NCI-H2107 treated with DMSO at 0.1 percent for 48 hours (cell line): ENCODE results near the gene REN.

Experiments
- DNase-seq: peaks from one replicate; lab custom pipeline; 2025; ENCODE audit not compliant: unreplicated experiment; lab: John Stamatoyannopoulos, UW

The REN gene

GRCh38 chr1:204166219-204166618, at the start of gene REN:
REN (minus strand) TSS chr1:204166337; CDS start chr1:204166293, 44 bp downstream.
- DNase-seq: no peak

DNA sequence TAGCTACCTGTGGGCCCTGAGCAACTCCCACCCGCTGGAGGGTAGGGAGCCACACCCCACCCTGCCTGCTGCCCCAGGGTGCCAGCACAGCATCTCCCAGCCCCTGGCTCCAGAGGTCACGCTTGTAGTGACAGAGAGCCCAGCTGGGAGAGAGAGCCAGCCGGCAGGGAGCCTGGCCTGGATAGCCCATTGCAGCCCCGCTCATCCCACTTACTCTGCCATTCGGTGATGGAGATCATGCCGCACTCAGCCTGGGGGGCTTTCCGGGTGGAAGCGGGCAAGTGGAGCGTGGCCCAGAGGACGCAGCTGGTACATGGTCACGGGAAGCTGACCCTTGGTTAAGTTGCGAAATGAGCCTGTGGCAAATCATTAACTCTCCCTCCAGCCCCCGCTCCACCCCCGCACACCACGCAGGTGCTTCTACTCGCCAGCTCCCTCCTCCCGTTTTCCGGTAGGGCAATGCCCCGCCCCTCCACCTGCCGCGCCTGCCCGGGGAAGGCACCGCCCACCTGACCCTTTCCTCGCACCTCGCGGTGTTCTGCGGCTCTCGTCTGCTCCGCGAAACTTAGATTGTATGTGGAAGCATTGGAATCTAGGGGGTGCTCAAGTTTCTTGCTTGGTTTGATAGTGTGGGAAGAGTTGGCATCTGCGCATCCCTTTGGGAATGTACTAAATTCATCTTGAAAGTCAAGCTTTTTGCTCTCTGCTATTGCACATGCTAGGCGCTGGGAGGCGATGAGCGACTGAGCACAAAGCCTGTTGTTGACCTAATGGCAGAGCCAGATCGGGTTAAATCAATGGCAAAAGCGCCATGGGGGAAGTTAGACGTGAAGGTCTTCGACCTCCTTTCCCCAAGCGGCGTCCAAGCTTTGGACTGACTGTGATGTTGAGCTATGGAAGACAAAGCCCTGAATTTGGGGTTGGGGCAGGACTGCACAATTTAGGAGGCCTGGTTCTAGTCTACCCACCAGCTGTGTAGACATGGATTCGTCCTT, 47.8 kb upstream of the REN start, which contains the start of gene GOLT1A:
Gene GOLT1A, minus strand, starts transcription at position 321 of the 995 bp plus-strand sequence. Its CDS starts 82 bp downstream, at position 239.
- no peak for DNase-seq

DNA sequence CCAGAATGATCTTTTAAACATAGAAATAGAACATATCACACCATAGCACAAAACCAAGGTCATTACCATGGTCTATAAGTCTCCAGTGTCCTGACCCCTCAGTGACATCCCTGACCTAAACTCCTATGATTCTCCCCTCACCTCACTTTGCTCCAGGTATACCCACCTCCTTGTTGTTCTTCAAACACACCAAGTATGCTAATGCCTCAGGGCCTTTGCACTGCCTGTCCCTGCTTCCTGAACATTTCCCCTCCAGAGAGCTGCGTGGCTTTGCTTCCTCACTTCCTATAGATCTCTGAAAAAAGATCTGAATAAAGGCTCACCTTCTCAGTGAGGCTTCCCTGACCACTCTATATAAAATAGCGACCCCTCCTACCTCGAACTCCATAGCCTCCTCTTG, 46.6 kb upstream of the REN start:
- DNase-seq: no peak

GRCh38 chr1:204211046-204211445, 44.9 kb upstream of the REN start:
- no peak for DNase-seq

- peak; percentile 18 for DNase-seq
These were observed 41.0 kb upstream of the REN start for GRCh38 chr1:204207136-204207616.

- no peak for DNase-seq
These were observed 40.0 kb upstream of the REN start for GRCh38 chr1:204206121-204206520.

DNA sequence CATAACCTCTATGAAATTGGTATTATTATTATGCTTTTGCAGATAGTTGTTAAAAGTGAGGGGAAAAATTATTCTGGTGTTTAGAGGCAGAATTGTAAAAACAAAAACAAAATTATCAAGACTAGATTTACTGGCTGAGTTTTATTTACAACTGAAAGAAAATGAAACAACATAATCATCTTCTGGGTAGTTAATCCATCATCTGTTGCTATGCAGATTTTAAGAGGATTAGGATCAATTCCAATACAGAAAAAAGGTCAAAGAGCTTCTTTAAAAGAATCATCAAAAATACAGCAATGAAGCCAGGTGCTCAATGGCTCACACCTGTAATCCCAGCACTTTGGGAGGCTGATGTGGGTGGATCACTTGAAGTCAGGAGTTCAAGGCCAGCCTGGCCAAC, 39.3 kb upstream of the REN start:
- no peak for DNase-seq

DNA sequence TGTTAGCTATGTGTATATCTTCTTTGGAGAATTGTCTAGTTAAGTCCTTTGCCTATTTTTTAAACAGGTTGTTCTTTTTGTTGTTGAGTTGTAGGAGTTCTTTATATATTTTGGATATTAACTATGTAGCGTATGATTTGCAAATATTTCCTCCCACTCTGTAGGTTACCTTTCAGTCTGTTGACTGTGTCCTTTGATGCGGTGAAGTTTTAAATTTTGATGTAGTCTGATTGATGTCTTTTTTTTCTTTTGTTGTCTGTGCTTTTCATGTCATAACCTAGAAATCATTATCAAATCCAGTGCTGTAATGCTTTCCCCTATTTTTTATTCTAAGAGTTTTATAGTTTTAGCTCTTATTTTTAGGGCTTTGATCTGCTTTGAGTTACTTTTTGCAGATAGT, 38.8 kb upstream of the REN start:
- DNase-seq: no peak

DNA sequence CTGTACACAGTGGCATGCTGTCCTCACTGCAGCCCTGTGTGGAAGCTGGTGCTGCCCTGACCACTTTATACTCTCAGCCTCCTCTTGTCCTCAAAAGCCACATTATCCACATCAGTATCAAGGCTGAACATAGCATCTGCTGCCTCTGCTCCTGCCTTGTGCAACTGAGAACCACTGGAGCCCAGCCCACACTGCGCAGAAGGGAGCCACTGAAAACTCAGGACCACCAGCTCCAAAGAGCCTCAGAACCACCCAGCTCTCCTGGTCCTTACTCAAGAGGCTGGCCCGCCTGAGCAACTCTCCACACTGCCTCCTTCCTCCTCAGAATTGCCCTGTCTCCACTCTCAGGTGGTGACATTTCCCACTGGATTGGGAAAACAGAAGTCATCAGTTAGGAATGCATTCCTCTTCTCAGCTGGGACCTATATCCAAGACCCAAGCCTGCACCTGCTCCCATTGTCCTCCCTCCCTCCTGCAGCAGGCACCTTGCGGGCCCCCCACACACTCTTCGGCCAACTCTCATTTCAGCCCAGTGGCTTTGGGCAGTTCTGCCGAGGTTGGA, 37.1 kb upstream of the REN start:
- DNase-seq: no peak

- DNase-seq: no peak
These were observed 36.3 kb upstream of the REN start for GRCh38 chr1:204202481-204202880.

DNA sequence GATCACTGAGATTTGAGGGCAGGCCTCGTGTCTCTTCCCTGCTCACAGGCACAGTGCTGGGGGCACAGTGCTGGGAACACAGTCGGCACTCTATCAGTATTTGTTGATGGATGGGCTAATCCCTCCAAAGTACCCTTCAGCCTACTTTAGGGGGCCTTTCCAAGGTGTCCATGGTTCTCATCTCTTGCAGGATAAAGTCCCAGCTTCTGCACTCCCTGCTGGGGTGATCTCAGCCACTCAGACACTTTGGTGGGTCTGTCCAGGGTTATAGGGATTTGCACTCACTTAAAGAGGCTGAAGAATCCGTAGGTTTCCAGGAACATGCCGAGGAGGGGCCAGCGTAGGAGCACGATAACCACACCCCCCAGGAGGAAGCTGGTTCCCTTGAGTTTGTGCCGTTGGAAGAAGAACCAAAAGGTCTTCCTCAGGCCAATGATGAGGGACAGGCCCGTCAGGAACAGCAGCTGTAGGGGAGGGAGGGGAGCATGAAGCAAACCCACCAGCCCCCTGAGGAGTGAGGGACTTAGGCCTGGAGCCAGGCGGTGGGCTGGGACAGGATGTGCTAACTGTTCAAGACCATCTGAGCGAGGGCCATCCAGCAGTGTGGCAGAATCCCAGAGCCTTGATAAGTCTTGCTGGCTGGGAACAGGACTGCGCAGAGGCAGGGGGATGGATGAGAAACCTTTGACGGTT, 35.4 kb upstream of the REN start:
- no peak for DNase-seq

DNA sequence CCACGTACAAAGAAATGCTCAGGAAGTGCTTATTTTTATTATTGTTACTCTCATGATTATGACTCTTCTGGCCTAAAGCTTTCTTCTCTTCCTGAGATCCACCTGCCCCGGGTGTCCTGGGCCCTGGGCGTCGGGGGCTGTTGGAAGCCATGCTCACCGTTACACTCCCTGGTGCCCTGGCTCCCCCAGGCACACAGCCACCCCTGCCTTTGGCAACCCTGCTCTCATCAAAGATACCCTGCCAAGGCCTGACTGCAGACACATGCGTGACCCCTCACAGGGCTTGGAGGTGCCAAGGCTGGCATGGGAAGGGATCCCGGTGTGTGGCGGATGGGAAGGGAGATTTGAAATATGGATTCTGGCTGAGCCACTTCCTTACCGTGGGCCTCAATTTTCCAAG, 33.4 kb upstream of the REN start:
- DNase-seq: no peak

DNA sequence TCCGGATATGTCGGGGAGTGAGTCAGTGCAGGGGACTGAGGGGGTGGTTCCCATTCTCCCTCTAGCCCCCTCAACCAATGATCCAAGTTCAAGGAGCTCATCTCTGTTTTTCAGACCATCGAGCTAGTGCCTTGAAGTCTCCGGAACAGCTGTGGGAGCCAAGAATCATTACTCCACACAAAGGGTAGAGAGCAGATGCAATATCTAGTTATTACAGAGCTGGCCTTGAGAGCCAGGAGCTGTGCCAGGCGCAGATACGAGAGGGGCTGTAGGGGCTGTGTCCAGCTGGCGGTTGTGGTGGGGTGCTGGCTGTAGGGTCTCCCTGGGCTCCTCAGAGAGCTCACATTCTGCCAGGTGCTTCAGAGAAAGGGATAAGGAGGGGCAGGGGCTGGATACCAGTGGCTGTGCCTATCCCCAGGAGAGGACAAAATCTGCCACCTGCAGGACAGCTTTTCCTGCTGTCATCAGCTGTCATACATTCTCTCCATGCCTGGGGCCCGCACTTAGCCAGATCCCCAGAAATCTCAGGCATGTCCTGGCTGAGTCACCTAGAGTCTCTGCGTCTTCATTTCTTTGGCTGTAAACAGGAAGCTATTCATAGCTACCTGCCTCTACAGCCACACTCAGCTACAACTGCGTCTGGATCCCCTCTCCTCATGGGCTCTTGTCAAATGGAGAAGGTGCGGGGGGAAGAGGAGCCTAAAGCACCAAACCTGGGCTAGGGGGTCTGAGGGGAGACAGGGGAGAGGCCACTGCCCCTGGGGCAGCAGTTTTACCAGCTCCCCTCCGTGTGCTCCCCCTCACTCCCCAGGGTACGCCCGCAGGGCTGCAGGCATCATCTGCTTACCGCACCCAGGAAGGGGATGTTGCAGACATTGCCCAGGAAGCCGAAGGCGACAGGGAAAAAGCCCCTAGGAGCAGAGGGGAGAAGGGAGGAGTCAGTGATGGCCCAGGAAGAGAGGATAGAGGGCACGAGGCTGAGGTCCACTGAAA, 32.5 kb upstream of the REN start:
- peak; percentile 19 for DNase-seq

GRCh38 chr1:204197068-204197467, 30.9 kb upstream of the REN start:
- no peak for DNase-seq

GRCh38 chr1:204196068-204196795, 30.1 kb upstream of the REN start, which contains the start of gene KISS1:
KISS1 (minus strand) TSS chr1:204196491; CDS start chr1:204192876, 3,615 bp downstream.
- no peak for DNase-seq

DNA sequence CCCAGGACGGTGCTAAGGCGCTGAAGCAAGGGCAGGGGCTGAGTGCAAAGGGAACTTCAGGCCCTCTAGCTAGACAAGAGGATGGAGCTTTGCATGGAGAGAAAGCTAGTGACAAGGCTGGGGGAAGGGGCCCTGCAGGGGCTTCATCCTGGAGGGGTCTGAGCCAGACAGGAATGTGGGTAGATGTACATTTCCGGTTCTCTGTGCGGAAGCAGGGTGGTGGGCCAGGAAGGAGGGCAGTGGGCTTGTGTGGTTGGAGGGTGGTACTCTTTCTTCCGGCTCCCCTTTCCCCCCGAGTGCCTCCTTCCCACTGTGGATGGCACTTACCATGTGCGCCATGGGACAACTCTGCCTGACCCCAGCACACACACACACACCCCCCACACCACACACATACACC, 28.6 kb upstream of the REN start:
- no peak for DNase-seq

- no peak for DNase-seq
These were observed 27.9 kb upstream of the REN start for GRCh38 chr1:204194080-204194479.

DNA sequence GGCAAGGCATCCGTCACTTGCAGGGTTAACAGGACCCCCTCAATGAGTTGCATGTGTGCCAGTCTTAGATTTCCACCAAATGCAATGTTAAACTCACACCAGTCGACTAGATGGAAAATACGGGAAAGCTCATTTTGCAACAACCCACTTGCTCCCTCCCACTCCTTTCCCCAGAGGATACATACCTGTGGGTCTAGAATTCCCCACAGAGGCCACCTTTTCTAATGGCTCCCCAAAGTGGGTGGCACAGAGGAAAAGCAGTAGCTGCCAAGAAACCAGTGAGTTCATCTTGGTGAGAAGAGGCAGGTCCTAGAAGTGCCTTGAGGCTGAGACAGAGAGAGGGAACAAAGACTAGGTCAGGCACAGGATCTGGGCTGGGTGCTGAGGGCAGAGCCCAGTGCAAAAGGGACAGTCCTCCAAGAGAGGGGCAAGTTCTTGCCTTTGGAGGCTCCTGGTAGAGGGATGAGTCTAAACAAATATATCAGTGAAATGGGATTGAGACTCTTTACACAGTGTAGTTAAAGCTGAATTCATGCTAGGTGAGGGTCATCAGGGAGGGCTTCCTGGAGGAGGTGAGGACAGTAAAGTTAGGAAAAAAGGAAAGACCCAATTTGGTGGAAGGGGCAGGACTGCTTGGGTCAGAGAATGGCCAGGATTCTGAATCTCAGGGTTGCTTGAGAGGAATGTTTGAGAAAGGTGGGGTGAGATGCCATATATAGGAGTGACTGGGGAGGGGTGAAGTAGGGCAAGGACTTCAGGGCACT, 26.6 kb upstream of the REN start:
- peak; percentile 50 for DNase-seq

GRCh38 chr1:204192046-204192445, 25.9 kb upstream of the REN start:
- peak; percentile 95 for DNase-seq
